PC-3 (cell line): ENCODE data around the gene RABGAP1L. TPM values are rescaled to one million over a fixed set of nuclear protein-coding genes. Genes with fewer than 3 reads are reported as not detected.

Source experiments
- ATAC-seq: fragments of 200-7000 bp; cut with Tn5 transposase; 2 replicates; pipeline ENCODE4 v1.9.1; 2020; ENCODE audit warnings: mild to moderate bottlenecking, moderate library complexity
- BruUV-seq: library from RNA; stranded (reverse); fragments of 400-500 nt; replicated peaks from 2 replicates; lab custom pipeline; 2021; lab: Mats Ljungman, UMichigan
- CTCF ChIA-PET: fragments of 300-600 bp; sonication (Branson Sonifier 250); formaldehyde crosslinking; loops from one replicate; lab custom pipeline; 2022; ENCODE audit warnings: antibody characterized with exemption; lab: Charles Lee
- POLR2A ChIA-PET: fragments of 300-600 bp; sonication (Branson Sonifier 250); formaldehyde crosslinking; loops from one replicate; lab custom pipeline; 2022; ENCODE audit warnings: antibody characterized with exemption; ENCODE audit not compliant: unreplicated experiment; lab: Charles Lee
- DNase-seq: peaks from one replicate; pipeline ENCODE4 v3.0.0-alpha.2; 2015
- H2AFZ ChIP-seq: fragments of 300-600 bp; sonication (generic); 2 replicates; pipeline ENCODE4 v1.6.0; 2016; ENCODE audit warnings: antibody characterized with exemption, low read length
- H3F3A ChIP-seq: fragments of 300-600 bp; sonication (generic); one replicate; pipeline ENCODE4 v1.6.0; 2017; ENCODE audit warnings: antibody characterized with exemption, low read length, control low read depth, mild to moderate bottlenecking; ENCODE audit not compliant: unreplicated experiment
- H3K27ac ChIP-seq: fragments of 300-600 bp; sonication (generic); 2 replicates; pipeline ENCODE4 v1.5.1; 2016; ENCODE audit warnings: mild to moderate bottlenecking, low read length
- H3K27me3 ChIP-seq: fragments of 300-600 bp; sonication (generic); 2 replicates; pipeline ENCODE4 v1.6.1; 2016; ENCODE audit warnings: low read length, mixed read lengths
- H3K36me3 ChIP-seq: fragments of 300-600 bp; sonication (generic); 2 replicates; pipeline ENCODE4 v1.6.1; 2016; ENCODE audit warnings: low read depth, mixed run types, low read length, mixed read lengths
- H3K4me1 ChIP-seq: fragments of 300-600 bp; sonication (generic); 2 replicates; pipeline ENCODE4 v1.5.1; 2016; ENCODE audit warnings: low read length; ENCODE audit not compliant: insufficient read depth
- H3K4me2 ChIP-seq: fragments of 300-600 bp; sonication (generic); 2 replicates; pipeline ENCODE4 v1.6.0; 2016; ENCODE audit warnings: low read length
- H3K4me3 ChIP-seq: fragments of 300-600 bp; sonication (generic); 2 replicates; pipeline ENCODE4 v1.5.1; 2016; ENCODE audit warnings: mild to moderate bottlenecking, low read length, mixed read lengths
- H3K79me2 ChIP-seq: fragments of 300-600 bp; sonication (generic); 2 replicates; pipeline ENCODE4 v1.6.1; 2017; ENCODE audit warnings: low read length, mixed read lengths
- H3K9ac ChIP-seq: fragments of 300-600 bp; sonication (generic); 2 replicates; pipeline ENCODE4 v1.6.0; 2016; ENCODE audit warnings: mild to moderate bottlenecking, low read length
- H3K9me2 ChIP-seq: fragments of 300-600 bp; sonication (generic); replicated peaks from 2 replicates; pipeline ENCODE4 v1.6.1; 2016; ENCODE audit warnings: mixed run types, low read length, mixed read lengths
- H3K9me3 ChIP-seq: fragments of 300-600 bp; sonication (generic); 2 replicates; pipeline ENCODE4 v1.6.1; 2016; ENCODE audit warnings: low read length, mixed read lengths
- H4K20me1 ChIP-seq: fragments of 300-600 bp; sonication (generic); 2 replicates; pipeline ENCODE4 v1.6.1; 2016; ENCODE audit warnings: low read length, mixed read lengths
- CTCF ChIP-seq: fragments of 300-600 bp; sonication (generic); conservative IDR thresholded peaks from 2 replicates; pipeline ENCODE4 v1.5.1; 2017; ENCODE audit warnings: antibody characterized with exemption, low read depth, mild to moderate bottlenecking, low read length
- EZH2 ChIP-seq: fragments of 300-600 bp; sonication (generic); IDR thresholded peaks from one replicate; pipeline ENCODE4 v1.6.1; 2017; ENCODE audit warnings: antibody characterized with exemption, mild to moderate bottlenecking, low read length; ENCODE audit not compliant: unreplicated experiment
- EZH2phosphoT487 ChIP-seq: fragments of 300-600 bp; sonication (generic); IDR thresholded peaks from 2 replicates; pipeline ENCODE4 v1.6.1; 2018; ENCODE audit warnings: mild to moderate bottlenecking, antibody characterized with exemption, low read length, borderline replicate concordance
- intact Hi-C: fragments of 100-400 bp; cut with micrococcal nuclease; formaldehyde crosslinking; loops from 2 replicates; pipeline ENCODE4 v1.9.0; 2023
- total RNA-seq: library from RNA; depleted of rRNA; stranded (reverse); fragments of >200 nt; gene quantifications from 2 replicates; pipeline ENCODE4 v1.2.3, GENCODE V29; 2014

RABGAP1L gene
- total RNA-seq, 1 experiment from 2014 or later: 24.4 TPM

GRCh38 chr1:174206148-174206836 lies 47.0 kb downstream of the RABGAP1L start:
- CTCF ChIA-PET: no interaction called here

GRCh38 chr1:174209347-174210187 lies 50.2 kb downstream of the RABGAP1L start:
- ChIA-PET POLR2A (no interaction called here), CTCF (no interaction called here)
- no peaks in the 10 kb centered on the region for H3K27me3 ChIP-seq
- 0 out of 2 replicates have a peak, but pooled peaks cover 5% of the 10 kb centered on the region for H3K79me2 ChIP-seq
- no peaks in the 10 kb centered on the region for H4K20me1 ChIP-seq
- H3K9ac ChIP-seq: no peak overlapping the region
- no peaks in the 10 kb centered on the region for H3K4me1 ChIP-seq
- ATAC-seq: no peak
- intact Hi-C loops: no loop called here
- TF ChIP-seq EZH2phosphoT487: no peak
- no peak for TF ChIP-seq CTCF
- no peak for TF ChIP-seq EZH2
- no TSS peak for BruUV-seq
- no peak overlapping the region for H2AFZ ChIP-seq
- H3K4me2 ChIP-seq: no peak overlapping the region
- H3F3A ChIP-seq: no peaks in the 10 kb centered on the region
- no peaks in the 10 kb centered on the region for H3K9me2 ChIP-seq
- no peak overlapping the region for H3K4me3 ChIP-seq
- no peak overlapping the region for H3K27ac ChIP-seq
- no peaks in the 10 kb centered on the region for H3K36me3 ChIP-seq
- no peaks in the 10 kb centered on the region for H3K9me3 ChIP-seq
- DNase-seq: no peak

More at GRCh38 chr1:174206148-174206836, 47.0 kb downstream of the RABGAP1L start:
- intact Hi-C loops: no loop called here
- Histone ChIP-seq H3K27me3 (no peaks in the 10 kb centered on the region), H3K27ac (no peak overlapping the region), H3K9ac (no peak overlapping the region), H3K4me3 (no peak overlapping the region), H2AFZ (no peak overlapping the region), H3K9me3 (no peaks in the 10 kb centered on the region), H3K79me2 (0 out of 2 replicates have a peak, but pooled peaks cover 5% of the 10 kb centered on the region), H3K4me1 (no peaks in the 10 kb centered on the region), H3F3A (no peaks in the 10 kb centered on the region), H3K4me2 (no peak overlapping the region), H3K36me3 (no peaks in the 10 kb centered on the region), H3K9me2 (no peaks in the 10 kb centered on the region), H4K20me1 (no peaks in the 10 kb centered on the region)
- ATAC-seq (no peak), DNase-seq (no peak)
- no TSS peak for BruUV-seq
- POLR2A ChIA-PET: no interaction called here
- TF ChIP-seq EZH2: no peak
- TF ChIP-seq CTCF: no peak
- no peak for TF ChIP-seq EZH2phosphoT487

GRCh38 chr1:174211486-174211885 lies 52.2 kb downstream of the RABGAP1L start:
- TF ChIP-seq CTCF: no peak
- TF ChIP-seq EZH2: no peak
- intact Hi-C loops: no loop called here
- H3K79me2 ChIP-seq: no peaks in the 10 kb centered on the region
- no peak overlapping the region for H3K9ac ChIP-seq
- ATAC-seq (no peak), DNase-seq (no peak)
- H2AFZ ChIP-seq: no peak overlapping the region
- no peaks in the 10 kb centered on the region for H3K27me3 ChIP-seq
- POLR2A ChIA-PET: no interaction called here
- H3K4me3 ChIP-seq: no peak overlapping the region
- BruUV-seq: no TSS peak
- no peaks in the 10 kb centered on the region for H4K20me1 ChIP-seq
- H3F3A ChIP-seq: no peaks in the 10 kb centered on the region
- H3K9me3 ChIP-seq: no peaks in the 10 kb centered on the region
- H3K4me2 ChIP-seq: no peak overlapping the region
- no peaks in the 10 kb centered on the region for H3K9me2 ChIP-seq
- H3K27ac ChIP-seq: no peak overlapping the region
- H3K4me1 ChIP-seq: no peaks in the 10 kb centered on the region
- CTCF ChIA-PET: no interaction called here
- no peaks in the 10 kb centered on the region for H3K36me3 ChIP-seq
